ENCODE results near the gene ZNF579. TPM values are rescaled to one million over a fixed set of nuclear protein-coding genes. Genes with fewer than 3 reads are reported as not detected.

The ZNF579 gene
- total and polyA plus RNA-seq, 2 of the 13 experiments (the other 11 are each of a cell fraction or from before 2014, with no cell fraction given) = 2.1 to 2.9 TPM

- no peak for TF ChIP-seq ZBTB46 (CRISPR knock-in tag; IDR thresholded peaks at IDR 0.05; ENCODE audit: borderline replicate concordance)
- no peak for TF ChIP-seq CHD4 (IDR thresholded peaks at IDR 0.05; ENCODE audit: borderline replicate concordance, low read length)
- TF ChIP-seq TBX2 (CRISPR knock-in tag; IDR thresholded peaks at IDR 0.05; ENCODE audit: borderline replicate concordance) = peak; percentile 30; the same call in 1 of the 2 replicates
- no peak for TF ChIP-seq ZNF180 (CRISPR knock-in tag; IDR thresholded peaks at IDR 0.05; ENCODE audit: borderline replicate concordance, low read depth)
- TF ChIP-seq AHR (CRISPR knock-in tag; IDR thresholded peaks at IDR 0.05) = no peak
- TF ChIP-seq LRRFIP1 (CRISPR knock-in tag; conservative IDR thresholded peaks at IDR 0.05) = no peak
- TF ChIP-seq TCF12 (IDR thresholded peaks at IDR 0.05) = no peak
- no peak for TF ChIP-seq TCF12 (CRISPR knock-in tag; IDR thresholded peaks at IDR 0.05)
- TF ChIP-seq PCBP1 (IDR thresholded peaks at IDR 0.05; ENCODE audit: borderline replicate concordance, low read depth, low read length) = no peak
- no peak for TF ChIP-seq ZNF333 (CRISPR knock-in tag; IDR thresholded peaks at IDR 0.05; ENCODE audit: borderline replicate concordance)
- no peak for TF ChIP-seq AKNA (CRISPR knock-in tag; IDR thresholded peaks at IDR 0.05; ENCODE audit: borderline replicate concordance)
- 0 out of 2 replicates have a peak, but pooled peaks have one; percentile 47 for TF ChIP-seq KDM3A (CRISPR knock-in tag; IDR thresholded peaks at IDR 0.05; ENCODE audit: low read depth)
- no peak for TF ChIP-seq ZNF597 (CRISPR knock-in tag; IDR thresholded peaks at IDR 0.05)
- TF ChIP-seq ZNF652 (CRISPR knock-in tag; IDR thresholded peaks at IDR 0.05; ENCODE audit: borderline replicate concordance, low read depth) = no peak
- TF ChIP-seq ZNF232 (CRISPR knock-in tag; IDR thresholded peaks at IDR 0.05; ENCODE audit: borderline replicate concordance) = no peak
Measured at GRCh38 chr19:55544776-55545439, 35.7 kb downstream of the ZNF579 start (continued).
